Thoracic aorta (tissue), 2 donors: ENCODE data around the gene ASGR2. TPM values are rescaled to one million over a fixed set of nuclear protein-coding genes. Genes with fewer than 3 reads are reported as not detected.
"Not testable (repeated sequence)": the region's sequence is repeated elsewhere in the genome, so short reads cannot be mapped to it uniquely, and the experiment has no call there.

Source experiments
- ATAC-seq: fragments of 150-250 bp; one replicate; pipeline ENCODE4 v1.8.0; 2017; ENCODE audit warnings: low read depth; ENCODE audit not compliant: insufficient number of reproducible peaks, low FRiP score
- DNase-seq: peaks from one replicate; pipeline ENCODE4 v3.0.0-alpha.2; 2020; ENCODE audit warnings: low spot score
- H3K27ac ChIP-seq, 2 donors: fragments of 200-600 bp; sonication (generic); 1 replicate in 1 of 2; 2 replicates in 1 of 2; pipeline ENCODE4 v1.5.1; 2016; ENCODE audit warnings: mild to moderate bottlenecking in 2 of 2, moderate library complexity in 2 of 2
- H3K27me3 ChIP-seq: fragments of 200-600 bp; sonication (generic); replicated peaks from 2 replicates; pipeline ENCODE4 v1.6.0; 2016; ENCODE audit warnings: mild to moderate bottlenecking; ENCODE audit not compliant: insufficient read depth
- H3K36me3 ChIP-seq: fragments of 200-600 bp; sonication (generic); one replicate; pipeline ENCODE4 v1.5.1; 2016
- H3K4me1 ChIP-seq, 2 donors: fragments of 200-600 bp; sonication (generic); 1 replicate in 1 of 2; 2 replicates in 1 of 2; pipeline versions ENCODE4 v1.5.1 to v1.6.0; 2016; ENCODE audit warnings: low read depth in 2 of 2, mild to moderate bottlenecking in 1 of 2; ENCODE audit not compliant: control insufficient read depth in 1 of 2
- H3K4me3 ChIP-seq: fragments of 200-600 bp; sonication (generic); 2 replicates; pipeline ENCODE4 v1.5.1; 2016; ENCODE audit warnings: mild to moderate bottlenecking
- H3K9me3 ChIP-seq: fragments of 200-600 bp; sonication (generic); 2 replicates; pipeline ENCODE4 v1.5.1; 2016
- CTCF ChIP-seq: fragments of 200-600 bp; sonication (generic); IDR thresholded peaks from one replicate; pipeline ENCODE4 v1.5.1; 2019; ENCODE audit warnings: antibody characterized with exemption
- total RNA-seq, 2 donors: library from RNA; depleted of rRNA; stranded (reverse); fragments of >200 nt; gene quantifications; one replicate each; pipeline versions ENCODE4 v1.1.0 to v1.2.3, GENCODE V29; 2016

Gene ASGR2
- total RNA-seq: 1 to 10 TPM; 1.4 to 8.1 TPM

DNA sequence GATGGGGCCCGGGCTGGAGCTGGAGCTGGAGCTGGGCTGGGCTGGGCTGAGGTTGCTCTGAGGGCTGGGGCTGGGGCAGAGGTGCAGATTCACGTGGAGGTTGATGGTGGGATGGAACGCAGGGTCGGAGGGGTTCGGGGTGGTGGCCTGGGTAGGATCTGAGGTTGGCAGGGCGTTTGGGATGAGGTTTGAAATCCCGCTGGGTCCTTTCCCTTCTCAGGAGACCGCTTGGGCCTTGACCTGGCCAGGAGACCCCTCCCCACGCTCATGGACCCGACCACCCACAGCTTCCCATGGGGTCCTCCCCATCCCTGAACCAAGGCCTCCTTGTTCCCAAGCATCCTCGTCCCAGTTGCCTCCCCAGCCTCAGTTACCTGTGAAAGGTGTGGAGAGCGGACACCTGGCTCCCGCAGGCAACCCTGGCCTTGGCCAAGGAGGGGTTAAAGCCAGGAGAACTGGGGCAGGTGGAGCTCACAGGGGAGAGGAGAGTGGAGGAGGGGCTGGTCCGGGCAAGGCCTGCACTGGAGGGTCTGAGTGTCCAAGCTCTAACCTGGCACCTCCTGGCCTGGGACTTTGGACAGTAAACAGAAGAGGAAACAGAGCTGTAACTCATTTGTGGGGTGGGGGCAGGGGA, at the start of gene ASGR2:
ASGR2 (minus strand) TSS at position 582 of the 634 bp plus-strand sequence. CDS start 582 bp downstream, outside the sequence.
- H3K27me3 ChIP-seq: no peaks in the 10 kb centered on the region
- DNase-seq (no peak), ATAC-seq (no peak)
- H3K4me3 ChIP-seq: no peak within 1 kb of the TSS
- H3K36me3 ChIP-seq: no peaks in the 10 kb centered on the region
- H3K9me3 ChIP-seq: no peaks in the 10 kb centered on the region
- no peak within 1 kb of the TSS for H3K27ac ChIP-seq
- no peaks in the 10 kb centered on the region for H3K4me1 ChIP-seq
- no peak for TF ChIP-seq CTCF

DNA sequence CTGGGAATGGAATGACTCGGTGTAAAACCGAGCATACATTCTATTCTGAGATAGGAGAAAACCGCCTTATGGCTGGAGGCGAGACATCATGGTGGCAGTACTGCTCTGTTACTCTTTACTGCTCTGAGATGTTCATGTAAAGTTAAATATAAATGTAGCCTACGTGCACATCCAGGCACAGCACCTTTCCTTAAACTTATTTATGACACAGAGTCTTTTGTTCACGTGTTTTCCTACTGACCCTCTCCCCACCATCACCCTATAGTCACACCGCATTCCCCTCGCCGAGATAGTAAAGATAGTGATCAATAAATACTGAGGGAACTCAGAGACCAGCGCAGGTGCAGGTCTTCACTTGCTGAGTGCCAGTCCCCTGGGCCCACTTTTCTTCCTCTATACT, 44.9 kb upstream of the ASGR2 start:
- not testable (repeated sequence) for DNase-seq, H3K36me3 ChIP-seq

DNA sequence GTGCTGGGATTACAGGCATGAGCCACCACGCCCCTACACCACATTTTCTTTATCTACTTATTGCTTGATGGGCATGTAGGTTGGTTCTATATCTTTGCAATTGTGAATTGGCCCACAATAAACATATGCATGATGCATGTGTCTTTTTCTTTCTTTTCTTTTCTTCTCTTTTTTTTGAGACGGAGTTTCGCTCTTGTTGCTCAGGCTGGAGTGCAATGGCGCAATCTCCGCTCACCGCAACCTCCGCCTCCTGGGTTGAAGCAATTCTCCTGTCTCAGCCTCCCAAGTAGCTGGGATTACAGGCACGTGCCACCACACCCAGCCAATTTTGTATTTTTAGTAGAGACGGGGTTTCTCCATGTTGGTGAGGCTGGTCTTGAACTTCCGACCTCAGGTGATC, 43.8 kb upstream of the ASGR2 start:
- not testable (repeated sequence) for H3K9me3 ChIP-seq, H3K4me1 ChIP-seq, ATAC-seq, H3K27me3 ChIP-seq, H3K36me3 ChIP-seq, DNase-seq, H3K4me3 ChIP-seq, H3K27ac ChIP-seq

More for the DNA sequence above, 44.9 kb upstream of the ASGR2 start:
- not testable (repeated sequence) for H3K9me3 ChIP-seq, H3K27me3 ChIP-seq, H3K4me1 ChIP-seq, H3K27ac ChIP-seq, ATAC-seq, H3K4me3 ChIP-seq

DNA sequence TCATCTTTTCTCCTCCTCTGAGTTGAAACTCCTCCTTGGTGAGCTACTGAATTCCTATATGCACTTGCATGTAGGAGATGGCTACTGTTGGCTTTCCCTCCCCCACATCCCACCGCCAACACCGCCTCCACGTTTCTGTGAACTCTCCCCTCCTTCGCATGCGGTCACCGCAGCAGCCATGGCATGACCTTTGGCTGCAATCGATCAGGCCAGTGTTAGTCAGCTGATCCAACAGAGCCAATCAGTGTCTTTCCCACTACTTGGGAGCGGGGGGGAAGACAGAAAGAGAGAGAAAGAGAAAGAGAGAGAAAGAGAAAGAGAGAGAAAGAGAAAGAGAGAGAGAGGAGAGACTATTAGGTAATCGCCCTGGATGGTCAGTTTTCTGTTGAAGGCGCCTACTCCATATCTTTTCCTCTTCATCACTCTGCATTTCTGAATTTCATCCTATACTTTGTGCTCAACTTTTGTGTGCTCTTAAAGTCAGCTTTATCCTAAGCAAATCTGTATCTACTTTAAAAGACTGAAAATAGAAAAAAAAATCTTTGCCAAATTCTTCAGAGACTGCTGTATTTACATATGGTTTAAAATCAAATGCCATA, 41.8 kb upstream of the ASGR2 start:
- Histone ChIP-seq H3K27ac (no peak overlapping the region), H3K9me3 (no peaks in the 10 kb centered on the region), H3K4me3 (no peak overlapping the region), H3K36me3 (no peaks in the 10 kb centered on the region), H3K4me1 (no peaks in the 10 kb centered on the region), H3K27me3 (no peaks in the 10 kb centered on the region)
- no peak for DNase-seq
- no peak for ATAC-seq
- no peak for TF ChIP-seq CTCF

GRCh38 chr17:7147772-7148171, 33.1 kb upstream of the ASGR2 start:
- H3K27me3 ChIP-seq: no peaks in the 10 kb centered on the region
- H3K4me1 ChIP-seq: no peaks in the 10 kb centered on the region
- no peak for ATAC-seq
- H3K9me3 ChIP-seq: no peaks in the 10 kb centered on the region
- TF ChIP-seq CTCF: no peak
- H3K36me3 ChIP-seq: no peaks in the 10 kb centered on the region
- H3K4me3 ChIP-seq: no peak overlapping the region
- no peak for DNase-seq
- no peak overlapping the region for H3K27ac ChIP-seq

- H3K4me3 ChIP-seq: no peak overlapping the region
These were observed 31.5 kb upstream of the ASGR2 start for GRCh38 chr17:7146115-7146514.

More at GRCh38 chr17:7146115-7146514, 31.5 kb upstream of the ASGR2 start:
- no peak for ATAC-seq
- no peak for TF ChIP-seq CTCF
- Histone ChIP-seq H3K9me3 (no peaks in the 10 kb centered on the region), H3K4me1 (no peaks in the 10 kb centered on the region), H3K27me3 (no peaks in the 10 kb centered on the region), H3K36me3 (no peaks in the 10 kb centered on the region), H3K27ac (no peak overlapping the region)
- no peak for DNase-seq
